HG02759 (cell line): Measurements from ENCODE around the gene ZNF180.
A peak's percentile ranks its signal among the peaks of the same experiment; 100 is the strongest.
"Not testable (repeated sequence)": the region's sequence is repeated elsewhere in the genome, so short reads cannot be mapped to it uniquely, and the experiment has no call there.

Source experiments
- ATAC-seq: cut with Tn5 transposase; IDR thresholded peaks from one replicate; pipeline ENCODE4 v1.9.1; 2021; ENCODE audit warnings: mild to moderate bottlenecking, moderate library complexity; ENCODE audit not compliant: unreplicated experiment

The ZNF180 gene

DNA sequence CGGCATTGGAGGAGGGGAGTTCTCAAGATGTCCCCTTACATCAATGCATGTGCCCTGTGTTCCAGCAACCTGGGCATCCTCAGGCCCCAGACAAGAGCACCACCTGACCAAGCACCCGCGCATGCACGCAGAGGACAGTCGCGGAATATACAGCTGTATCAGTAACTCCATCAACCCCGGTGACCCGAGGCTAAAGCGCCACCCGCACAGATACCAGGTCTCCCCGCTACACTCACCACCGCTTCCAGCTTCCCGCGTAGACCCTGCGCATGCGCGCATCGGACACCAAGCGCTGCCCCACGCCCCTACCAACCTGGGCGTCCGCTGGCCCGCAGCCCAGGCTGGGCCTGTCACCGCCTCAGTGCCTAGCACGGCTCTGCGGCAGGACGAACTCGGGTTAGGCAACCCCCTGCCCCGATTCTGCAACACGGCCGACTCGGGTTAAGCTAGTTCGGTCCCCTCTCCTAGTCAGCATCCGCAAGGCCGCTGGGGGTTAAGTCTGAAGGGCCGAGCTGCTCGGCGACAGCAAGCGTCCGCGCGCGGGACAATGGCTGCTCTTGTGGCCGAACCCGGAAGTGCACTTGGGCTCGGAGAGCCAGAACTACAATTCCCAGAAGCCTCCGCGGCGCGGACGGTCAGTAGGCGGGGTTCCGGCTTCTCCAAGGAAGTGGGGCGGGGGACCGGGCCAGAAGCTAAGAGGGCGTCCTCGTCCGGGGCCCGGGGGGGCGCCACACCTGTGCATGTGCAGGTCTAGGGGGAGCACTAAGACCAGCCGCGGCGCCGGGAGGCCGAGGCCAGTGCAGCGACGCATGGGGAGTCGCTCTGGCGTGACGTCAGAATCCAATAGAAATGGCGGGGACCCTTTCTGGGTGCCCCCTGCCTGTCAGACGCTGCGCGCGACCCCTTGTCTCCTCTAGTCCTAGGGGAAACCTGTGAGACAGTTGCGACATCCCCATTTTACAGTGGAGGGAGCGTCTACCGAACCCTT lies at the start of gene ZNF180:
Gene ZNF180 (minus strand): TSS at position 561 of the 988 bp plus-strand sequence. CDS start 3,188 bp downstream, outside the sequence.
- peak; percentile 91 for ATAC-seq

DNA sequence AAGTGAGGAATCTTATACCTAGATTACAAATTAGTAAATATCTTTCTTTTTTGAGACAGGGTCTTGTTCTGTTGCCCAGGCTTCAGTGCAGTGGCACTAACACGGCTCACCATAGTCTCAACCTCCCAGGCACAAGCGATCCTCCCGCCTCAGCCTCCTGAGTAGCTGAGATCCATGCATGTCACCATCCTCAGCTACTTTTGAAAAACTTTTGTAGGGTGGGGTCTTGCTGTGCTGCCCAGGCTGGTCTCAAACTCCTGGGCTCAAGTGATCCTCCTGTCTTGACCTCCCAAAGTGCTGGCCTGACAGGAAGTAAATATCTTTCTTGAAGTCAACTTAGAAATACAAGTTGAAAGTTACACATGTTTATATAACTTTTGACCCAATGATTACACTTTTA lies 49.2 kb upstream of the ZNF180 start:
- no peak for ATAC-seq

DNA sequence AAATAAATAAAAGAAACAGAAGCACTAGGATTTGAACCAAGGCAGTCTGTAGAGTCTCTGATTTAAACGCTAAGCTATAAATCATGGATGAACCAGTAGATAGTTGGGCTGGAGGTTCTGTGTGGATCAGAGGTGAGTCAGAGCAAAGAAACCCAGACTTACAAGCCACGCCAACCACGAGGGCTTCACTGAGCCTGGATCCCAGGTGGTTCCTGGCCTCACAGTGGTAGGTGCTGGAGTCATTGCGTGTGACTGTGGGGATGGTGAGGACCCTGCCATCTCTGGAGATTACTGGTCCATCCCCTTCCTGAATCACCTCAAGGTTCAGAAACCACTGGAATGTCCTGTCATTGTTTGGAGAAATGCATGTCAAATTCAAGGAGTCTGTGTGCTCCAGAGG lies 48.4 kb upstream of the ZNF180 start:
- no peak for ATAC-seq

DNA sequence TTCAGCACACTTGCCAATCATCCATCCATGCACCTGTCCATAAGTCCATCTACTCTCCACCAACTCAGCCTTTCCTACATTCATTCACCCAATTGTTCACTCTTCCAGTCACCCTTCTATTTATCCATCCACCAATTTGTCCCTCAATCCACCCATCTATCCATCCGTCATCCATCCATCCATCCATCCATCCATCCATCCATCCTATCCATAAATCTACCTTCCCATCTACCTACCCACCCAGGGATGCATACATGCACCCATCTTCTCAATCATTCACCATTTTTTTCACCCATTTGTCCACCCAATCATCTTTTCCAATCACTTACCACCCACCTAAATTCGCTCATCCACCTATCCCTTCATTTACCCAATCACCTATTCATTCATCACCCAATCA lies 43.7 kb upstream of the ZNF180 start:
- ATAC-seq: no peak

DNA sequence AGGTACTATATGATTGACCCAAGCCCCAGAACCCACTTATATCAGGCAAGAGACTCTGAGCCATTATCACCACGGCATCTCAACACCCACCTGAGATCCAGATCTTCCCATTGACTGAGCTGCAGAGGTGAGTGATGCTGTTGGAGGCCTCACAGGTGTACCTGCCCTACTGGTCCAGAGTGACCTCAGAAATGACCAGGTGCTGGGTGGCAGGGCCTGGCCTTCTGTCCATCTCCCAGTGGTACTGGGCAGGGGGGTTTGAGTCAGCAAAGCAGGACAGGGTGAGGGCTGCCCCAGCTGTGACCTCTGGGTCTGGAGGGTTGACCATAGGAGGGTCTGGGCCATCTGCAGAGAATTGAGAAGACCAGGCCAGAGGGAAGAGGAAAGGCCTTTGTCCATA lies 42.3 kb upstream of the ZNF180 start:
- no peak for ATAC-seq

DNA sequence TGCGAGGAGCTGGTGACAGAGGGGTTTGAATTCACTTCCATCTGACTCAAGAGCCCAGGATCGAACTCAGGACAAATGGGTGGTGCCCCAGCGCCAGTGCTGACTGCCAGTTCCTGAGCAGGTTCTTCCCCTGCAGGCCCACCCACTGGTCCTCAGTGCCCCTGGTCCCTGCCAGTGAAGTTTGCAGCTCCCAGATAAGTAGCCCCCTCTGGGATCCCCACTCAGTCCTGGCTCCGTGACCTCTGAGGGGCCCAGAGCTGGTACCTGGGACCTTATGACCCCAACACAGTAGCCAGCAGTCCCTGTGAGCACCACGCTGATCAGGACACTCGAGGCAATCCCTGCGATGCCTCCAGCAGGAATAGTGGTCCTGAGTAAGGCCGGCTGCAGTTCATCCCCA lies 40.4 kb upstream of the ZNF180 start:
- no peak for ATAC-seq

DNA sequence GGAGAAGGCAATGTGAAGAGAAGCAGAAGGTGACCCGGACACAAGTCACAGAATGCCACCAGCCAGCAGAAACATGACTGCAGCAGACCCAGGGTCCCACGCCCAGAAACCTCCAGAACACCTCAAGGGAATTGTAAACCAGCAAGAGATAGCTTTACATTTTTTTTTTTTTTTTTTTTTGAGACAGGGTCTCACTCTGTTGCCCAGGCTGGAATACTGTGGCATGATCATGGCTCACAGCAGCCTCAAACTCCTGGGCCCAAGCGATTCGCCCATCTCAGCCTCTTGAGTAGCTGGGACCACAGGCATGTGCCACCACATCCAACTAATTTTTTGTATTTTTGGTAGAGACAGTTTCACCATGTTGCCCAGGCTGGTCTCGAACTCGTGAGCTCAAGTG lies 39.7 kb upstream of the ZNF180 start:
- no peak for ATAC-seq

DNA sequence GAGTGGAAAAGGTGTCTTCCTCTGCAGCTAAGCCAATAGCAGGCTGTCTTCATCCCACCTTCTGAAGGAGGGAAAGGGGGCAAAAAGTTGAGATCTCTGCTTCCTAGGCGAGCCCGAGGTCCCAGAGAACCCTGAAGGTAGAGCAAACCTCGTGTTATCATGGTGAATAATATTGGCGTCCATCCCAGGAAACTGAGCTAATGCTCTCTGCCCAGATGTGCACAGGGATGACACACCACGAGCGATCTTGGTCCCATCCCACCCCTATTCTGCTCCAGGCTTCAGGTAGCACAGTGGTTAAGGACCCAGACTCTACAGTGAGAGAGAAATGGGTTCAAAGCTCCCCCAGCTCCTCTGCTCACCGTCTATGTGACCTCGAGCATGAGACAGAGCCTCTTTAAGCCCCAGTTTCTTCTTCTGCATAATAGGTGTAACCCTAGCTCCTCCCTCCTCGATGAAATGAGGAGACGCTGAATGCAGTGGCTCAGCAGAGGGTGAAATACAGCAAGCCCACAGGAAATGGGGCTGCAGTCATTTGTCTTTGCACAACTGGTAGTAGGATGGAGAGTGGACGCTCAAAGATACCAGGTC lies 39.0 kb upstream of the ZNF180 start:
- ATAC-seq: no peak

DNA sequence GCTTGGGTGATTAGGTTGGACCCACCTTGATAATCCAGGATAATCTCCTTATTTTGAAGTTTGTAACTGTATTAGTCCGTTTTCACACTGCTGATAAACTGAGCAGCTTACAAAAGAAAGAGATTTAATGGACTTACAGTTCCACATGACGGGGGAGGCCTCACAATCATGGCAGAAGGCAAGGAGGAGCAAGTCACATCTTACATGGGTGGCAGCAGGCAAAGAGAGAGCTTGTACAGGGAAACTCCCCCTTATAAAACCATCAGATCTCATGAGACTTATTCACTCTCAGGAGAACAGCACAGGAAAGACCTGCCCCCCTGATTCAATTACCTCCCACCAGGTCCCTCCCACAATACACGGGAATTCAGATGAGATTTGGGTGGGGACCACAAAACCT lies 35.0 kb upstream of the ZNF180 start:
- ATAC-seq: not testable (repeated sequence)

DNA sequence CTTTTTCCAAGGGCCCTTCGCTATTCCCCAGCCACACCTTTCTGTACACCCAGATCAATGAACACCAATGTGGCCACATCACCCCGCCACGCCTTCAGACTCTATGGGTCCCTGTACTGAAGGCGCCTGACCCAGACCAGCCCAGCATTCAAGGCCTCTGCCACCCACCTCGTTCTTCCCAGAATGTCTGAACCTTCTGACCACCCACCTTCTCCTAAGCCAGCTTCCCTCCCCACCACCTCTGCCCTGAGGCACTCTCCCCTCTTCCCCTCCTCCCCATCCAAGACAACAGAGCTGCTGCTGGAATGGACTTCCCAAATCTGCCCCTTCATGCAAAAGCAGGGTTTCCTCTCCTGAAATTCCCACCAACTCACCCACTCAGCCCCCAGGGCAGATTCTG lies 32.5 kb upstream of the ZNF180 start:
- no peak for ATAC-seq

DNA sequence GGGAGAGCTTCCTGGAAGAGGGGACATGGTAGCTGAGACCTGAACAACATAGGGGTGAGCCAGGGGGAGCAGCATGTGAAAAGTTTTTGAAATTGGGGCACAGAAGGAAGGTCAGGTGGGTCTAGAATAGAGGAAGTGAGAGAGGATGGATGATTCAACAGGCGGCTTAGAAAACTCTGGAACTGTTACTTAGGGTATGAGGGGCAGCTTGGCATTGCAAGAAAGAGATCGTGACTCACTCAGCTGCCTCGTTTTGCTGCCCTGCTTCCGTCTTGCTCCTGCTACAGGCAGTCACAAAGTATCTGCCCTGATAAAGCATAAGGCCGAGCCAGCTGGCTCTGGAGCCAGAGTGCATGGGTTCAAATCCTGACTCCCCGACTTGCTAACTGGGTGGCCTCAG lies 30.5 kb upstream of the ZNF180 start:
- no peak for ATAC-seq

DNA sequence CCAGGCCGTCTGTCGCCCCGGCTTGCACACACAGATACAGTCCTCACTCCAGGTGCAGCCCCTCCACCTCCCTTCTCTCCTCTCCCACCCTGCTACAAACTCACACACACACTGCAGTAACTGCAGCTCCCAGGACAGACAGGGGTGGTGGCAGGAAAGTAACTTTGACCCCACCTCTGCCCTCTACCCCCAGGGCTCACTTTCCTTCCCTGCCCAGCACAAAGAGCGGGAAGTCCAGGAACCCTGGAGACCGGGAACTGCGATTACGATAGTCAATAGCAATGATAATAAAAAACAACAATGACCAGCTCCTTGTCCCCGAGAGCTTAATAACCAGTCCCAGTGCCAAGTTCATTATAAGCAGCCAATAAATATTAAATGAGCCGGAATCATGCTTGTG lies 29.2 kb upstream of the ZNF180 start, which contains the start of gene CEACAM20:
Gene CEACAM20 (minus strand): TSS at position 140 of the 400 bp plus-strand sequence. CDS start 166 bp downstream, outside the sequence.
- no peak for ATAC-seq

DNA sequence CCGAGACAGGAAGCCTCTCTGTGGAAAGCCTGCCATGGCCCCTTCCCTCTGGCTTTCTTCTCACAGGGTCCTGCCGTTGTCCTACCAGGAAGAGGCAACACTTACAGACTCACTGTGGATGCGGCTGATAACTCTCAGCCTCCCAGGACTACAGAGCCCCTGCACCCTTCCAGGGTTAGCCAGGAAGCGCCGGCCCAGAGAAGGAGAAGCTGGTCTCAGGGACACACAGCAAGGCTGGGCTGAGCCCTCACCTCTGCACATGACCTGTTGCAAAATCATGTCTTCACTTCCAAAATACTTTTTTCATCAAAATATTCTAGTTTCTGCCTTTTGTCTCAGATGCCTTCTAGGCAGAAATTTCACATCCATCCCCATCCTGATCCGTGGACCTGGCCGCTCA lies 27.2 kb upstream of the ZNF180 start:
- ATAC-seq: no peak

DNA sequence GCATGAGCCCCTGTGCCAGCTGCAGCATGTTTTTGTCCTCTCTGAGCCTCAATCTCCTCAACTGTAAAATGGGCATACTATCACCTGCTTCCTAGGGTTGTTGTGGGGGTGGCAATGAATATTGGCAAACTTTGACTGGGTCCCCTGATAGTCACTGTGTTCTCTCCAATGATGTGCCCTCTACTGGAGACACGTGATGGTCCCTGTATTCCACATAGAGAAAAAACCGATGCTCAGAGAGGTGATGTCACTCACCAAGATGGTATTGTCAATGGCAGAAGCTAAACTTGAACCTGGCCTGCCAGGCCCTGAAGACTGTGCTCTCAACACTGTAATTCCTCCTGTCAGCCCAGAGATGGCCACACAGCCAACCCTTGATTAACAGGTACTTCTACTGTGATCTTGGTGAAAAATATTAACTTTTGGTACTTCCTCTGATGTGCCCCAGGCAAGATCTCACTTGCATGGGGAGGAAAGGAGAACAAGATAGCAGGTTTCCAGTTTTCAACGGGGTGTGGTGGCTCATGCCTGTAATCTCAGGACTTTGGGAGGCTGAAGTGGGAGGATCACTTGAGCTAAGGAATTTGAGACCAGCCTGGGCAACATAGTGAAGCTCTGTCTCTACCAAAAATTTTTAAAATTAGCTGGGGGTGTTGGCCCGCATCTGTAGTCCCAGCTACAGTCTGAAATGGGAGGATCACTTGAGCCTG lies 25.6 kb upstream of the ZNF180 start:
- ATAC-seq: no peak

DNA sequence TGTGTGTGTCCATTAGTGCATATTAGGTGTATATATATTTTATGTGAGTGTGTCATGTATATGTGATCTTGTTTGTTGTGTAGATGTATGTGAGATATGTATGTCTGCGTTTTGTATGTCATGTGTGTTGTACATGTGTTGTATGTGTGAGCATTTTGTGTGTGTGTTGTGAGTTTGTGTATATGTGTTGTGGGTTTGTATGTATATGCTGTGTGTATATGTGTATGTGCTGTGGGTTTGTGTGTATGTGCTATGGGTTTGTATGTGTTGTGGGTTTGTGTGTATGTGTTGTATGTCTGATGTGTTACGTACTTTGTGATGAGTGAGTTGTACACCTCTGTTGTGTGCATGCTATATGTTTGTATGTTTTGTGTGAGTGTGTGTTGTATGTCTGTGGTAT lies 21.0 kb upstream of the ZNF180 start:
- no peak for ATAC-seq

DNA sequence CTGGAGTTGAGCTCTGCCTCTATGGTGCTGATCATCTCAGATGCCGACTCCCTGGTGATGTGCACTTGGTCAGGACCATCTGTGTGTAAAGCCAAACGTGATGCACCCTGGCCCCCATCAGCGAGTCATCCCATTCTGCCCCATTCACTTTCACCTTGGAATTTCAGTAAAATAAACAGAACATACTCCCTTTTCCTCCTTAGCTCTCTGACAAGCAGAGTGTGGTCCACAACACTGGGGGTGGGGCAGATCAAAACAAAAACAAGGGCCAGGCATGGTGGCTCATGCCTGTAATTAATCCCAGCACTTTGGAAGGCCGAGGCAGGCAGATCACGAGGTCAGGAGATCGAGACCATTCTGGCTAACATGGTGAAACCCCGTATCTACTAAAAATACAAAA lies 16.8 kb upstream of the ZNF180 start:
- no peak for ATAC-seq

DNA sequence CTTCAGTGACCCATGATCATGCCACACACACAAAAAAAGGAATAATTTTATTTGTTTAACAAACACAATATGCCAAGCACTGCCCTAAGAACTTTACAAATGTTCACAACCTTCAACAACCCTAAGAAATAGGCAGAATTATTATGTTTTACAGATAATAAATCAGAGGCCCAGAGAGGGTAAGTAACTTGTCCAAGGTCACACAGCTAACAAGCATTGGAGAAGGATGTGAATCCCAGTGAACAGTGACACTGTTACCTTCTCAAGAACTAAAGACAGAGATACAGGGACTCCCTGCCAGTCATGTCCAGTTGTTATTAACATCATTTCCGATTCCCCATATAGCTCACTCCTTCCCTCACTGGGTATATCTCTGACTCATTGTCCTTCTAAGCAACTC lies 15.6 kb upstream of the ZNF180 start:
- ATAC-seq: no peak

DNA sequence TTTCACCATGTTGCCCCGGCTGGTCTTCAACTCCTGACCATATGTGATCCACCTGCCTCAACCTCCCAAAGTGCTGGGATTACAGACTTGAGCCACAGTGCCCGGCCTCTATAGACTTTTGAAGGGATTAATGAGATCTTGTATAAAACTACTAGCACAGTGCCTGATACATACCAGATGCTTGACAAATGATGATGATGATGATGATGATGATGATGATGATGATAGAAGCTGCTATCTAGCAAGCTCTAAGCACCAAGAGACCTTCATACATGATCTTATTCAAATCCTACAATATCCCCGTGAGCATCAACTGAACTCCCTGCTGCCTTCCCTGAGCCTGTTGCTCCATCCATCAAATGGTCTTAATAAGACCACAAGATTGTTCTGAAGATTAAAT lies 14.7 kb upstream of the ZNF180 start:
- no peak for ATAC-seq

DNA sequence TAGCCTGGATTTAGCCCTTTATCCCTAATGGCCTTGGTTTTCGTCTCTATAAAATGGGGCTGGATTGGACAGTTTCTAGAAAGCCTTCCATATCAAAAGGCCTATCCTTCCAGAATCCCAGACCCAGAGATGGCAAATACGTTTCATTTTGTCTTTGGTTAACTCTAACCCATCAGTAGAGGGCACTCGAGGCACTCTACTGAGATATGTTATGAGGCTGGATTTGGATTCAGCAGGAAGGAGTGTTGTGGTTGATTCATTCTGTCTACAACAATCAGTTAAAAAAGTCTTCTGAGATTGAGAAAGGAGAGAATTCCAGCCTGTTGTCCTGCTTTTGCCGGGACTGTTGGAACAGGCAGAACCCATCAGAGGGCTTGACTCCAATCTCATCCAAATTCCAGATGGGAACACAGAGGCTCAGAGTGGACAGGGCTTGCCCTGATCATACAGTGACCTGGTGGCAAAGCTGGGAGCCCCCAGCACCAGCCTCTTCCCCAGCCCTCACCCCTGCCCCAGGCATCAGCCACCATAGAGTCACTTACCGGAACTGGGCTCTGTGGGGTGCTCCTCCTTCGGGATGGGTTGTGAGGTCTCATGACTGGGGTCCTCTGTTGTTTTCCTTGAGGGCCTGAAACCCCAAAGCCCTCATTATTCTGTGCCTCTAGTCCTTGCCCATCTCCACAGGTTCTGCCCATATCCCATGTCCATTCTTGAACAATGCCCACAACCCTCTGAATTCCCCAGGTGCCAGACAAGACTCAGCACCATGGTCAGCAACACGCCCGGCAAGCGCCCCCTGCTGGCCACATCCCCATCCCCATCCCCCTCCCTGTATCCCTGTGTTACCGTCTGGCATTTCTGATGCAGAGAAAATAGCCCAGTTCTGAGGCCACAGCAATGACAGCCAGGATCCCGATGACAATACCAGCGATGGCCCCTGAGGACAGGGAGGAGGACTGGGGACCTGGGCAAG lies 12.3 kb upstream of the ZNF180 start:
- no peak for ATAC-seq

DNA sequence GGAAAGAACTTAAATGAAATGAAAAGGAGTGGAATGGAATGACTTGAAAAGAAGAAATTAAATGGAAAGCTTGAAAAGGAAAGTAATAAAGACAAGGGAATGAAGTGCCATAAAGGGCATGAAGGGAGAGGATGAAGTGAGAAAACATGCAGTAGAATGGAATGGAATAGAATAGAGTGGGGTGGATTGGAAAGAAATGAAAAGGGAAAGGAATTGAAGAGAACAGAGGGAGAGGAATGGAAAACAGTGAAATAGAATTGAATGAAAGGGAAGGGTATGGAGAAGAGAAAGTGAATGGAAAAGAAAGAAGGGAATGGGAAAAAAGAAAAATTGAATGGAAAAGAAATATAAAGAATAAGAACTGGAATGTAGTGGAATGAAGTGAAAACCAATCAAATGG lies 9.2 kb upstream of the ZNF180 start:
- no peak for ATAC-seq
